Activated CD4-positive, alpha-beta T cell treated with anti-CD3 and anti-CD28 coated beads, Interleukin-2, amount 50 U/mL, for 48 hours (primary cell): ENCODE measurements around the gene ANKH.
A peak's percentile ranks its signal among the peaks of the same experiment; 100 is the strongest.
"Not testable (repeated sequence)": the region's sequence is repeated elsewhere in the genome, so short reads cannot be mapped to it uniquely, and the experiment has no call there.

ENCODE experiments used
- DNase-seq, 2 experiments: peaks; one replicate each; pipeline ENCODE4 v3.0.0-alpha.2; 2020

Gene ANKH

GRCh38 chr5:14824499-14824898, 47.1 kb downstream of the ANKH start:
- no peak for DNase-seq

DNA sequence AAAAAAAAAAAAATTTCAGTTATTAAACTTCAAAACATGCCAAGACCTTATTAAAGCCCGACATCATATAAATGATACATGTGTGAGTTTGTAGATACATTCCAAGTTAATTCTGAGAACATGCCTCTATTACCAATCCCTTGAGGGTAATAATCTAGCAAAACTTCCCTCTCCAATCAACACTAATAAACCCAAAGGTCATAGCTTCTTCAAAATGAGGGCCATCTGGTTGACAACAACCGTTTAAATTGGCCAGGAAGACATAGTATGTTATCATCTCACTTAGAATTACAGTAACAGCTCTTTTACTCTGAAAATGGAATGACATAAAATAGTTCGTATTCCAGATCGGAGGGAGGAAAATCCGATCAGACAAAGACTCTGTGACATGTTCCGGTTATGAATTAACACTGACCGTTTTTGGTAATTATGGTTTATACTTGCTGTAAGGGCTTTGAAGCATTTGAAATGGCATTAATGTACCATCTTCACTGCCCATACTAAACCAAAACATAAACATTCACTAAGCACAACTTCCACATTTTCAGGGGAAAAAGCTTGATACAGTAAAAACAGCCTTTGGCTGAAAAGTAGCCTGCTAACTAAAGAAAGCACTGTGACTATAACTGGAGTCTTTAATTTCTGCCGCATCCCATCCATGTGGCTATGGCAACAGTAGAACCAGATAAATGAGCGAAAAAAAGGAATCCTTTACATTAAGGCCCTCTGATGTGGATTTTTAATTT, 50.3 kb downstream of the ANKH start:
- DNase-seq: no peak

DNA sequence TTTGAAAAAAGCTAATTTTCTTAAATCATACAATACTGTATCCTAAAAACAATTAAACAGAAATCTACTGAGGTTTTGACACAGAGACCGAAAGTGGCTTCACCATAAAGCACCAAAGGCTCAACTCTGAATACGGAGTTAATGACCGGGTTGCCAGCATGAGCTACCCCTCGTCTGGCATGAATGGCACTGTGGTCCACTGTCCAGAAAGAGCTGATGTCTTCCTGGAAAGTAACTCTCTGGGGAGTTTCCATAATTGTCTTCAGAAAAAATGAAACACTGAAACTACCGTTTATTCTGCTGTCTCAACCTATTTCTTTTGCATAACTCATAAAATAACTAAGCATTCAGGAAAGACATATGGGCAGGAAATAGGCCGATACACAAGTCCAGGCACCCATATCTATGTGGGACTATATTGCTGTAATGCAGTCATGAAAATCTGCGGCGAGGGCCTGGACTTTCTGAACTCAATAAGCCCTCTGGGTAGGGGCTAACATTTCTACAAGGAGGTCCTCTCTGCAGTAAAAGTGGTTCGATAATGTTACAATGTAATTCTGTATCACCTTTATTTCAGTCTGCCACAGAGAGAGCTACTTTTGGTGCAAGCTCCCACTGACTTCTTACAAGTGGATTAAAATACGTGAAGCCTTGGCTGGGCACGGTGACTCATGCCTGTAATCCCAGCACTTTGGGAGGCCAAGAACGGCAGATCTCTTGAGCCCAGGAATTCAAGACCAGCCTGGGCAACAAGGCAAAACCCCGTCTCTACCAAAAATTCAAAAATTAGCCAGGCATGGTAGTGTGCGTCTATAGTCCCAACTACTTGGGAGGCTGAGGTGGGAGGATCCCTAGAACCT, 52.4 kb downstream of the ANKH start:
- DNase-seq: peak; percentile 22 to 25

GRCh38 chr5:14817762-14818136, 53.8 kb downstream of the ANKH start:
- DNase-seq: not testable (repeated sequence)

GRCh38 chr5:14816999-14817761, 54.4 kb downstream of the ANKH start:
- DNase-seq: peak; percentile 43 to 57

- no peak for DNase-seq
Observed at GRCh38 chr5:14816374-14816998, 55.1 kb downstream of the ANKH start.

DNA sequence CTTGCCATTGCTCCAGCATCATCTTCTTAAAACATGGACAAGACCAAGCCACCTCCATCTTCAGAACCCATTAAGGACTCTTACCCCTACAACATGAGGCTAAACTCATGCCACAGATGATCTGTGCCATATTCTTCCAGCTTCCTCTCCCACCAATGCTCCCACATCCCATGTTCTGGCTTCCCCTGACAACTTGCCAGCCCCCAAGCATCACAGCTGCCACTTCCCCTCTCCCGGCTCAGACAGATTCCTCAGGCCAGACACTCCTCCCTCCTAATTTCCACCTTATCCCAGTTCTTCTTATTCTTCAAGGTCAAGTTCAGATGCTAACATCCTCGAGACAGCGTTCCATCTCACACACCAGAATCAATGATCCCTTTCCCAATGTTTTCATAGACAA, 57.8 kb downstream of the ANKH start:
- DNase-seq: no peak

DNA sequence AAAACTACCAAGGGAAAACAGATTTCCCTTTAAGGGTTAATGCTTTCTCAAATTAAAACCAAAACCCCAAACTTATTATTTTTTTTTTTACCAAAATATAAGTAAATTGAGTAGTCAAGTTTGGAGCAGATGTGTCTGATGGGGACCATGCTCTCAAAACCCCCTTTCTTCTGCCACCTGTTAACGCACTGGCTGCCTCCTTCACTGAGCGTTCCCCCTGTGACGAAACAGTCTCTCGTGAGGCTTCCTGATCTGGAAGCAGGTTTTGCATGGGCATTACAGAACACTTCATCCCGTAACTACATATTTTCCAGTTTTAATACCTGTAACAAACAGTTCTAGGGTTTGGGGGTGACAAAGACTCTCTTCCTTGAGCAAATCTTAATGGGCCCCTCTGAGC, 59.4 kb downstream of the ANKH start:
- no peak for DNase-seq

DNA sequence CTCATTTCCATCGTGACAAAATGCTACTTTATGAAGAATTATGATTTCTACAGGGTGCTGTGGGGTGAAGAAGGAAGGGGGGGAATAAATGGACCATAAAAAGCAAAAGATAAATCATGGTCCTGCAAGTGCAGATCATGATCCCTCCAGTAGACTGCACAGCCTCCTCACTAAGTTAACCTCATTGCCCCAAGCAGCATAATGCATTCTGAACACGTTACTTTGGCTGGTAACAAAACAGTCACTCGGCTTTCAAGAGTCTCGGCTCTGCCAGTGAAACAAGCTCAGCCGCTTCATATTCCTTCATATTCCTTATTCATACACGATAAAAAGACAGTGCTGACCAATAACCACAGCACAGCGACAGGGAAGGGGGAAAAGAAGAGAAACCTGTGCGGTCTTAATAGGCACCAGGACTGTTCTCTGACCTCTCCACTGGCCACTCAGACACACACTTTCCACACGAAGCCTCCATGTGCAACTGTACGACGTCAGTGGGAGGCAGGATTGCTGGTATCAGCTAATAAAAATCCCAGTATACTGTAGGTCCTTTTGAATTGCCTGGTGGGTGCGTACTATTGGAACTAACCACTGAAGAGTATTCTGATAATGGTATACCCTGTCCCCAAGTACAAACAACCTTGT, 60.5 kb downstream of the ANKH start:
- DNase-seq: no peak

DNA sequence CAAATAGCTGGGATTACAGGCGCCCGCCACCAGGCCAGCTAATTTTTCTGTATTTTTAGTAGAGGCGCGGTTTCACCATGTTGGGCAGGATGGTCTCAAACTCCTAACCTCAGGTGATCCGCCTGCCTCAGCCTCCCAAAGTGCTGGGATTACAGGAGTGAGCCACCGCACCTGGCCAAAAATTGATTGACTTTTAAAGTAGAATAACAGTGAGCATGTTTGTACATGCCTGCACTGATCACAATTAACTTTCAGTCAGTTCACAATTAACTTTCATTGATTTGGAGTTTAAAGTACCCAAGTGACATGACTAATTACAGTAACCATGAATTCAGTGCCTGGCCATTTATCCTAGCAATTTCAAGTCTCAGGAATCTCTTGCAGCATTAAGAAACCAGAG, 61.3 kb downstream of the ANKH start:
- DNase-seq: no peak

- DNase-seq: peak; percentile 75 to 81
Observed at GRCh38 chr5:14809369-14810155, 62.0 kb downstream of the ANKH start.

DNA sequence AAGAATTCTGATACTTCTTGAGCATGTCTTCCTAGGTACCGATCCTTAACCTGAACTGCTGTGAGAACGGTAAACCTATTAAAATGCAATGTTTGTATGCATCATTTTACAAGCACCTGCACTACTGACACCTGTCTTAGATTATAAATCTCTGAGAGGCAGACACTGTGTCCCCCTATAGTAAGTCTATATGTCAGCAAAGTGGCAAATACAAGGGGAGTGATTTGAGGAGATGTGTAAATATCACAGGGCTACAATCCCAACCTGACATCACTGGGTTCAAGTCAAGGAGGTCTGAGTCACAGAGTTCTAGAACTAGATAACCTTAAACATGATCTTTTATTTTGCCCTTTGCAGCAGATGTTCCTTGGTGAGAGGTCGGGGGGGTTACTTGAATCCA, 64.1 kb downstream of the ANKH start:
- DNase-seq: no peak

DNA sequence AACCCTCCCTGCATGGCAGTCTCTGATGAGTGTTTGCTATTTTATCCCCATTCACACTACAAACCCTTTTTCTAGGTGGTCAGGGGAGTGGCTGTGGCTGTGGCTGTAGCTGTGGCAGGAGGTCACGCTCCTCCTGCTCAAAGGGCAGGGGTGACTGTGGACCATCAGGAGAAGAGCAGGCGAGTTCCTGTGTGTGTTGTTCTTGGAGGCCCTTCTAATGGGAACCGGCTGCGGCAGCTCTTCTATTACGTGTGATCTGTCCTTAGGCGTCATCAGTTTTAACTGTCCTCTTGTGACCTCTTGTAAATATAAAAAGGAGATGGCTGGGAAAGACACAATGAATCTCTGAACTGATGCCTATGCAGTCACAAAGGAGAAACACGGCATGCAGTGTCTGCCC, 65.1 kb downstream of the ANKH start:
- DNase-seq: no peak

- DNase-seq: no peak
Observed at GRCh38 chr5:14802541-14802940, 69.0 kb downstream of the ANKH start.

GRCh38 chr5:14801792-14802191, 69.8 kb downstream of the ANKH start:
- DNase-seq: no peak

DNA sequence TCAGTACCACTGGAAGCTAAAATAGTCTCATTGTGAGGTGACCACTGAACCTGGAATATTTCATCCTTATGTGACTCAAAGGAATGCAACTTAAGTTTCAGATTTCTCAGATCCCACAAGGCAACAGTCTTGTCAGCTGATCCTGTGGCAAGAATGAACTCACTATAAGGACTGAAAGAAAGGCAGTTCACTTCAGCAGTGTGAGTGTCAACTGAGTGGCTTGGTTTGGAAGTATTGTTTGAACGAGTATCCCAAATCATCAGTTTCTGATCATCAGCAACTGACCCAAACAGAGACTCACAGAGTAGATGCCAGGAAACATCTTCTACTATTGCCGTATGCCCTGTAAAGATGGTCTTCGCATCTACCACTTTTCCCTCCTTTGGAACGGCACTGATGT, 74.2 kb downstream of the ANKH start:
- not testable (repeated sequence) for DNase-seq

- DNase-seq: no peak
Observed at GRCh38 chr5:14794583-14795230, 76.9 kb downstream of the ANKH start.

DNA sequence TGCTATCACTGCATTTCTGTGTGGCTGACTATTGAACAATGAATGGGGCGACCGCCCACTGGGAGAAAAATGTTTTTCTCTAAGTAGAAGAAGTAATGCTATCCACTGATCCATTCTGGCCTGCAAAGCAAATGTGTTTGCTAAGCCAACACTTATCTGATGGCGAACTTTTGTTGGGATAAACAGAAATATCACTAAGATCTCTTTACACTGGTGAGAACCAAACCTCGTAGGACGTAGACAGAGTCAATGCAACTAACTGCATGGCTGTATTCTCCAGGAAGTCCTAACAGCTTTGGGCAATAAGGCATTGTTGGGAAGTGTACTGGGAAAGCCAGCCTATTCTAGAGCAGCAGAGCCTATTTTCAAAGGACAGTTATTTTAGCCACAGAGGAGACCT, 77.7 kb downstream of the ANKH start:
- no peak for DNase-seq

DNA sequence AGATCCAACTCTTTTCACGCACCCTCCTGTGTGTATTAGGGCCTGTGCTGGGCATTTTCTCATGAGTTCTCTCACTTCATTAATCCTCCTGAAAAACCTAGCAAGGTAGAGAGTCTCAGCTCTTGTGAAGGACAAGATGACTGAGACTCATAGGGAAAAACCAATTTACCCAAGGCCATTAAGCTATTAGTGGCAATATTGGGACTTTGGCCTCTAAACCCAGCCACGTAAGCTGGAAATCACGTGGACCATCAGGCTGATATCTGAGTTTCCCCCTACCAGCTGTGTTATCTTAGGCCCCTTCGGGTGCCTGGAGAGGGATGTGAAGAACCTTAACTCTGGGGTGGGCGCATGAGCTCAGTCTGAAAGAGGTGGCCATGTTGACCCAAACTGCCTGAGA, 80.7 kb downstream of the ANKH start:
- no peak for DNase-seq

GRCh38 chr5:14790220-14790619, 81.4 kb downstream of the ANKH start:
- no peak for DNase-seq
